Esophagus (tissue), 2 donors: ENCODE measurements around the gene BCAS4. TPM values are rescaled to one million over a fixed set of nuclear protein-coding genes. Genes with fewer than 3 reads are reported as not detected.
A peak's percentile ranks its signal among the peaks of the same experiment; 100 is the strongest.
"Not testable (repeated sequence)": the region's sequence is repeated elsewhere in the genome, so short reads cannot be mapped to it uniquely, and the experiment has no call there.

ENCODE experiments used
- H3K27ac ChIP-seq, 2 donors: one replicate each; pipeline ENCODE4 v1.5.1; 2013; ENCODE audit warnings: low read depth in 2 of 2, mild to moderate bottlenecking in 2 of 2, inconsistent platforms in 1 of 2, low read length in 1 of 2, moderate library complexity in 1 of 2
- H3K27me3 ChIP-seq, 2 donors: one replicate each; pipeline ENCODE4 v1.6.1; 2013; ENCODE audit warnings: low read length in 2 of 2, control low read depth in 1 of 2, mild to moderate bottlenecking in 1 of 2; ENCODE audit not compliant: insufficient read depth in 2 of 2, control insufficient read depth in 1 of 2
- H3K36me3 ChIP-seq, 2 donors: one replicate each; pipeline ENCODE4 v1.6.1; 2013; ENCODE audit warnings: low read length in 1 of 2; ENCODE audit not compliant: control insufficient read depth in 2 of 2, insufficient read depth in 2 of 2
- H3K4me1 ChIP-seq, 2 donors: one replicate each; pipeline ENCODE4 v1.6.1; 2013; ENCODE audit warnings: low read length in 1 of 2; ENCODE audit not compliant: control insufficient read depth in 2 of 2, insufficient read depth in 2 of 2
- H3K4me3 ChIP-seq, 2 donors: one replicate each; pipeline ENCODE4 v1.5.1; 2013; ENCODE audit warnings: low read length in 2 of 2, mild to moderate bottlenecking in 2 of 2, low read depth in 1 of 2, moderate library complexity in 1 of 2
- H3K9me3 ChIP-seq, 2 donors: one replicate each; pipeline ENCODE4 v1.6.1; 2013; ENCODE audit warnings: mild to moderate bottlenecking in 2 of 2, low read depth in 1 of 2, low read length in 1 of 2, moderate library complexity in 1 of 2; ENCODE audit not compliant: control insufficient read depth in 2 of 2, insufficient read depth in 1 of 2
- WGBS, 2 donors: extraction: QIAGEN DNeasy Blood & Tissue Kit; methylation state at CpG; one replicate each; pipeline ENCODE4 v1.1.7; 2013; 5-methylcytosine and 5-hydroxymethylcytosine counted together
- polyA plus RNA-seq, 2 donors: library from polyadenylated mRNA; stranded (reverse); fragments of 200-250 nt; gene quantifications; one replicate each; pipeline ENCODE4 v1.2.3, GENCODE V29; 2013
- donor health status: healthy with polysubstance abuse.
- donor health status: Bipolar disorder and iron deficiency.

Gene BCAS4
- polyA plus RNA-seq, 2 donors = 1.2 to 1.5 TPM

DNA sequence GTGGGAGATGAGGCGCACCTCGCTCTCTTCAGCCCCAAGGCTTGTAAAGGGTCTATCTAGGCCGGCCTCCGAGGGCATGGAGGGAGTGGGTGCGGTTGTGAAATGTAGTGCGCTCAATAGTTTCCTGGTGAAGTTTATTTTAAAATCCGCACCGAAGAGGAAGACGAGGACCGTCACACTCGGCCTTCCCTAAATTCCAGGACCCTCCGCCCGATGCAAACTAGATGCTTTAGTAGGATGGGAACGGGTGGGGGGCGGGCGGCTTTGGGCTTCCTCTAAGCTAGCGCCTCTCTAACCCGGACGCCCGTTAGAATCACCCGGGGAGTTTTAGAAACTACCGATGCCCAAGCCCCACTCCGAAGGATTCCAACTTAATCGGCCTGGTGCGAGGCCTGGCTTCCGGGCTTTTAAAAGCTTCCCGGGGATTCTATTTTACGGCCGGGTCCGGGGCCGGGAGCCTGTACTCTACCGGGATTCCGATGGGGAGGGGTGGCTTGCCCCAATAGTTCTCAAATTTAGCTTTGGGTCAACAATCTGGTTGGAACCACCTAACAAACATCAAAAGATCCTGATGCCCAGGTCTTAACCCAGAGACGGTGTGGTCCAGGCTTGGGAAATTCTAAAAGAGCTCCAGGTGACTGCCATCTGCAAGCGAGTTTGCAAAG is 548 bp upstream of the BCAS4 start:
- 18 to 20% methylated on average over 35 of the region's 35 CpGs for WGBS, 2 donors
- no peaks in the 10 kb centered on the region for H3K27me3 ChIP-seq
- H3K4me3 ChIP-seq = peak overlapping the region in 1 of 2 donors; percentile 77
- H3K27ac ChIP-seq = peak overlapping the region in 1 of 2 donors; percentile 33
- H3K9me3 ChIP-seq = no peaks in the 10 kb centered on the region
- peaks cover 0 to 3% of the 10 kb centered on the region in 2 donors for H3K4me1 ChIP-seq
- H3K36me3 ChIP-seq = no peaks in the 10 kb centered on the region

GRCh38 chr20:50797142-50797541 is 2.3 kb downstream of the BCAS4 start:
- no peak overlapping the region for H3K4me3 ChIP-seq
- H3K36me3 ChIP-seq = no peaks in the 10 kb centered on the region
- no peaks in the 10 kb centered on the region for H3K27me3 ChIP-seq
- no peaks in the 10 kb centered on the region for H3K9me3 ChIP-seq
- 92 to 95% methylated on average over 4 of the region's 4 CpGs for WGBS, 2 donors
- H3K4me1 ChIP-seq = no peaks in the 10 kb centered on the region
- no peak overlapping the region for H3K27ac ChIP-seq

GRCh38 chr20:50798650-50799049 is 3.8 kb downstream of the BCAS4 start:
- 89 to 92% methylated on average over 7 of the region's 7 CpGs for WGBS, 2 donors
- H3K27me3 ChIP-seq = no peaks in the 10 kb centered on the region
- no peaks in the 10 kb centered on the region for H3K9me3 ChIP-seq
- no peaks in the 10 kb centered on the region for H3K36me3 ChIP-seq
- H3K4me3 ChIP-seq = no peak overlapping the region
- H3K27ac ChIP-seq = no peak overlapping the region
- H3K4me1 ChIP-seq = no peaks in the 10 kb centered on the region

DNA sequence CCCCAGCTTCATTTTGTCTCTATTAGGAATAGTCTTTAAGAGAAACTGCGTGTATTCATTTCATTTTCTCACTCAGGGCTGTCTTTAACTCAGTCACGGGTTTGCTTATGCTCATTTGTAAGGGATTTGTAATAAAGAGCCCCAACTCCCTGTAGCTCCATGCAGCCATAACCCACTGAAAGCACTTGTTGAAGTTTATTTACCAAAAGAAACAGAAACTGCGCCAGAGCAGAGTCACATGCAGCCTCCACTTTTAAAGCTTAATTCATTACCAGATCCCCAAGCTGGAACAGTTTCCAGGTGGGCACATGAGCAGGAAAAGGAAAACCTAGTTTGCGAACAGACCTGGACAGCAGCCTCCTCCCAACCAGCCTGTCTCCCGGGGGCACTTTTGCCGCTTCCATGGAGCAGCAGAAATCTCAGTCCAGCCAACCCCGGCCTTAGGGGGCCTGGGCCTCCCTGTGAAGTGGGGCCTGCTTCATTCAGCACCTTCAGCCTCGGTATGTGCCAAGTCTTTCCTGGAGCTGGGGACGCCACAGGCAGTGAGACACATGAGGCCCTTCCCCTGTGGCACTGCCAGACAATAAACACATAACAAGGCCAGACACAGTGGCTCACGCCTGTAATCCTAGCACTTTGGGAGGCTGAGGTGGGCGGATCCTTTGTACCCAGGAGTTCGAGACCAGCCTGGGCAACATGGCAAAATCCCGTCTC is 4.5 kb downstream of the BCAS4 start:
- no peak overlapping the region for H3K4me3 ChIP-seq
- H3K27ac ChIP-seq = no peak overlapping the region
- no peaks in the 10 kb centered on the region for H3K36me3 ChIP-seq
- H3K4me1 ChIP-seq = no peaks in the 10 kb centered on the region
- no peaks in the 10 kb centered on the region for H3K27me3 ChIP-seq
- 83 to 84% methylated on average over 13 of the region's 13 CpGs for WGBS, 2 donors
- H3K9me3 ChIP-seq = no peaks in the 10 kb centered on the region

GRCh38 chr20:50799890-50800550 is 5.2 kb downstream of the BCAS4 start:
- WGBS, 2 donors = 92% methylated on average over 8 of the region's 8 CpGs
- Histone ChIP-seq H3K9me3 (no peaks in the 10 kb centered on the region), H3K27me3 (no peaks in the 10 kb centered on the region), H3K4me3 (no peak overlapping the region), H3K36me3 (no peaks in the 10 kb centered on the region), H3K27ac (no peak overlapping the region), H3K4me1 (no peaks in the 10 kb centered on the region)

DNA sequence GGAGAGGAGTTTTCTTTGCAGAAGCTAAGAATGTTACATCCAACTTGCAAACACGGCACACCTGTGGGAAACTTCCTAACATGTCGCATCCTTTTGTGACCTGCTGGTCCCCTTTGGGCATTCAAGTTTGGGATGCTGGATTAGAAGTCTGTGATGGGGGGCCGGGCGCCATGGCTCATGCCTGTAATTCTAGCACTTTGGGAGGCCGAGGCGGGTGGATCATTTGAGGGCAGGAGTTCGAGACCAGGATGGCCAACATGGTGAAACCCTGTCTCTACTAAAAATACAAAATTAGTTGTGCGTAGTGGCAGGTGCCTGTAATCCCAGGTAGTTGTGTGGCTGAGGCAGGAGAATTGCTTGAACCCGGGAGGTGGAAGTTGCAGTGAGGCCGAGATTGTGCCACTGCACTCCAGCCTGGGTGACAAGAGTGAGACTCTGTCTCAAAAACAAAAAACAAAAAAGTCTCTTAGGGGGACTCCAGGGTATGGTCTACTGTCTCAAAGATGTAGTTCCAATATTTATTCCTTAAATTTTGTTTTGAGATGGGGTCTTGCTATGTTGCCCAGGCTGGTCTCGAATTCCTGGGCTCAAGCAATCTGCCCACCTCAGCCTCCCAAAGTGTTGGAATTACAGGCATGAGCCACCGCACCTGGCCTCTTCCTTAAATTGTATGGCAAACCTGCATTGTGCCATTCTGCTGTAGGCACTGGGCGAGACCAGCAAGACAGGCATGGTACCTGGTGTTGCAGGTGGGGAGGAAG is 6.3 kb downstream of the BCAS4 start:
- H3K27ac ChIP-seq, H3K36me3 ChIP-seq, H3K27me3 ChIP-seq, H3K9me3 ChIP-seq, H3K4me3 ChIP-seq, H3K4me1 ChIP-seq: not testable (repeated sequence)
- WGBS, 2 donors = 93 to 95% methylated on average over 13 of the region's 13 CpGs

DNA sequence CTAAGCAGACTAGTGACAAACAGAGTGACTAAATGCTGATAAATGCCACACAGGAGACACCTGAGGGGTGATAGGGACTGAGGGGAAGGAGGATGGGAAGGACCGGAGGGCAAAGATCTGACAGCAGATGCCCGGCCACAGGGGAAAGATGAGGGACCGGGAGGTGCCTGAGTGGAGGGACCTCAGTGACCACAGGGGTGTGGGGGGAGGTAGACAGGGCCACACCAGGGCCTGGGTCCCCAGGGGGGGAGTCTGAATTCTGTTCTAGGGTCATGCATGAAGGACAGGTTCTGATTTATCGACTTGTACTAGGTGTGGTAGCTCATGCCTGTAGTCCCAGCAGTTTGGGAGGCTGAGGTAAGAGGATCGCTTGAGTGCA is 6.9 kb downstream of the BCAS4 start:
- H3K4me1 ChIP-seq = no peaks in the 10 kb centered on the region
- no peak overlapping the region for H3K27ac ChIP-seq
- no peaks in the 10 kb centered on the region for H3K9me3 ChIP-seq
- H3K27me3 ChIP-seq = no peaks in the 10 kb centered on the region
- no peak overlapping the region for H3K4me3 ChIP-seq
- WGBS, 2 donors = 93 to 94% methylated on average over 5 of the region's 5 CpGs
- no peaks in the 10 kb centered on the region for H3K36me3 ChIP-seq

GRCh38 chr20:50802289-50802688 is 7.4 kb downstream of the BCAS4 start:
- no peaks in the 10 kb centered on the region for H3K4me1 ChIP-seq
- no peaks in the 10 kb centered on the region for H3K27me3 ChIP-seq
- H3K9me3 ChIP-seq = no peaks in the 10 kb centered on the region
- 87 to 93% methylated on average over 8 of the region's 8 CpGs for WGBS, 2 donors
- no peaks in the 10 kb centered on the region for H3K36me3 ChIP-seq
- no peak overlapping the region for H3K27ac ChIP-seq
- no peak overlapping the region for H3K4me3 ChIP-seq

GRCh38 chr20:50804437-50805348 is 9.8 kb downstream of the BCAS4 start:
- 55 to 61% methylated on average over 11 of the region's 11 CpGs for WGBS, 2 donors
- Histone ChIP-seq H3K27me3 (no peaks in the 10 kb centered on the region), H3K4me3 (no peak overlapping the region), H3K9me3 (no peaks in the 10 kb centered on the region), H3K4me1 (no peaks in the 10 kb centered on the region), H3K27ac (no peak overlapping the region), H3K36me3 (no peaks in the 10 kb centered on the region)
